ENCODE results near the gene MICAL3.

MICAL3 gene

GRCh38 chr22:17956630-17957029 lies 67.7 kb downstream of the MICAL3 start:
- no peak for TF ChIP-seq CTCF (IDR thresholded peaks at IDR 0.05; ENCODE audit: extremely low read depth, insufficient read depth, missing control alignments)

GRCh38 chr22:17955590-17956379 lies 68.6 kb downstream of the MICAL3 start:
- in situ Hi-C loops (cut with MboI; ENCODE audit: low pct_unique_long_range_greater_than_20kb, low sequenced_read_pairs, unreplicated experiment), result no loop called here
- TF ChIP-seq CTCF (IDR thresholded peaks at IDR 0.05; ENCODE audit: extremely low read depth, insufficient read depth, missing control alignments), result no peak
- DNase-seq (ENCODE audit: low spot score), result no peak

More at GRCh38 chr22:17956630-17957029, 67.7 kb downstream of the MICAL3 start:
- in situ Hi-C loops (cut with MboI; ENCODE audit: low pct_unique_long_range_greater_than_20kb, low sequenced_read_pairs, unreplicated experiment), result no loop called here
- DNase-seq (ENCODE audit: low spot score), result no peak

- no peak for TF ChIP-seq CTCF (IDR thresholded peaks at IDR 0.05; ENCODE audit: extremely low read depth, insufficient read depth, missing control alignments)
- DNase-seq (ENCODE audit: low spot score), result no peak
- in situ Hi-C loops (cut with MboI; ENCODE audit: low pct_unique_long_range_greater_than_20kb, low sequenced_read_pairs, unreplicated experiment), result no loop called here
These were observed 69.3 kb downstream of the MICAL3 start for GRCh38 chr22:17954860-17955587.

- in situ Hi-C loops (cut with MboI; ENCODE audit: low pct_unique_long_range_greater_than_20kb, low sequenced_read_pairs, unreplicated experiment), result no loop called here
- no peak for DNase-seq (ENCODE audit: low spot score)
- no peak for TF ChIP-seq CTCF (IDR thresholded peaks at IDR 0.05; ENCODE audit: extremely low read depth, insufficient read depth, missing control alignments)
These were observed 70.0 kb downstream of the MICAL3 start for GRCh38 chr22:17954200-17954859.

DNA sequence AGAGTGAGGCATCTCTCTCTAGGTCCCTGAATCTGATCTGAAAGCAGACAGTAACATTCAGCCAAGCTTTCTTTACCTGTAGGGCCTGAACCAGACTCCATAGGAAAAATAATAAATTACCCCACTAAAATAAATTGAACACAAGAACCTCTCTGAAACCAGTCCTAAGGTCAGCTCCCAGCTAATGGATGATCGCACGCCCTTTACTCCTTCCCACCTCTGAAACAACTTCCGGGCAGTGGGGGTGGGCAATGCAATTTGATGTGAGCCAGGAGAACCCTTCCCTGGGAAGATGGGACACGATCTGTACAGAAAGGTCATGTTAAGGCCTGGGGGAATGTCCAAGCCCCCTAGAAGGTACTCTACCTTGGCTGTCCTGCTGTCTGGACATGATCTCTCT lies 71.2 kb downstream of the MICAL3 start:
- in situ Hi-C loops (cut with MboI; ENCODE audit: low pct_unique_long_range_greater_than_20kb, low sequenced_read_pairs, unreplicated experiment), result no loop called here
- TF ChIP-seq CTCF (IDR thresholded peaks at IDR 0.05; ENCODE audit: extremely low read depth, insufficient read depth, missing control alignments), result no peak
- DNase-seq (ENCODE audit: low spot score), result no peak

DNA sequence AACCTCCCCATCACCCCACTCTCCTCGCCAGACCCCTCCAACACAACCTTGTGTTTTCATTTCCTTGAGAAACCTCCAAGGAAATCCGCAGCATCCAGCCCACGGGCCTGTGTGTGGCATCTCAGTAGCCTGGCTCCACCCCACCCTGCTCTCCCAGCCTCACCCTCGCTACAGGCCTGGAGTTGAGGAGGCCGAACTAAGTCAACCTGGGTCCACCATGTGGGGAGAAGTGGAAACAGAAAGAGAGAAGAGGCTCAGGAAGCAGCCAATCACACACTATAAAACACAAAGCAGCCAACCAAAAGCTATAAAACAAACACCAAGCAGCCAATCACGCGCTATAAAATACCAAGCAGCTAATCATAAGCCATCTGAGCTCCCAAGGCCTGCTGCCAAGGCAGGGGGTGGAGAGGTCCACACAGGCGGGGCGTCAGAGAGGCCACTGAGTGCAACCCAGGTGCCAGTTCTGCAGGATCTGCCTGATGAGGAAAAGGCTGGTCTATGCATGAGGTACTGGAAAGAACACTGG lies 72.0 kb downstream of the MICAL3 start:
- in situ Hi-C loops (cut with MboI; ENCODE audit: low pct_unique_long_range_greater_than_20kb, low sequenced_read_pairs, unreplicated experiment), result no loop called here
- no peak for DNase-seq (ENCODE audit: low spot score)
- TF ChIP-seq CTCF (IDR thresholded peaks at IDR 0.05; ENCODE audit: extremely low read depth, insufficient read depth, missing control alignments), result no peak

All from GM13977 (cell line).